ENCODE results near the gene PACSIN1.

PACSIN1 gene

DNA sequence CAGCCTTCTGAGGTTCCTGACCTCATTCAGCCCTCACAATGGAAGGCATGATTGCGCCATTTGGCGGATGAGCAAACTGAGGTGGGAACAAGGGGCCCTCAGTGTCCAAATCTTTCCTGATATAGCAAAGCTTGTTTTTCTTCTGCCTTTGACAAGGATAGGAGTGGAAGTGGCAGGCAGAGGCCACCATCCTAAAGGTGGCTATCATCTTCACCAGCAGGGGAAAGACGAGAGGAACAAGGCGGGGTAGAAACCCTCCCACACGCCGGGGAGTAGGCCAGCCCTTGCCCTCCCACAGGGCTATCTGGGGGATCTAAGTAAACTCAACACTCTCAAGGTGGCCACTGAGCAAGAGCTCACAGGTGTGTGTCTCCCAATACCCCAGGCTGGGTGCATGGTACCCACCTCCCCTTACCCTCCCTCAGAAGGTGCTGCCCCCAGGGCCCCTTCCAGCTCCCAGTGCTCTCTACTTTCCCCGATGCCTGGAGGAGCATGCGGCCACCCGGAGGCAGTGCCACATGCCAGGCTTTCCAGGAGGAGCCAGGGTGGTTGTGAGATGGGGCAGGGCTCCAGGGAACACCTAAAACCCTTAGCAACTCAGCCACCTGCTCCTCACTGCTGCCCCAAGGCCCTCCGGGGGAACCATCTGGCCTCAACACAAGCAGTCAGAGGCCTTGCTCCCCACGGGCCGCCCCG lies 79.0 kb downstream of the PACSIN1 start:
- no peak for DNase-seq

GRCh38 chr6:34546551-34547321 lies 80.9 kb downstream of the PACSIN1 start:
- no peak for DNase-seq

DNA sequence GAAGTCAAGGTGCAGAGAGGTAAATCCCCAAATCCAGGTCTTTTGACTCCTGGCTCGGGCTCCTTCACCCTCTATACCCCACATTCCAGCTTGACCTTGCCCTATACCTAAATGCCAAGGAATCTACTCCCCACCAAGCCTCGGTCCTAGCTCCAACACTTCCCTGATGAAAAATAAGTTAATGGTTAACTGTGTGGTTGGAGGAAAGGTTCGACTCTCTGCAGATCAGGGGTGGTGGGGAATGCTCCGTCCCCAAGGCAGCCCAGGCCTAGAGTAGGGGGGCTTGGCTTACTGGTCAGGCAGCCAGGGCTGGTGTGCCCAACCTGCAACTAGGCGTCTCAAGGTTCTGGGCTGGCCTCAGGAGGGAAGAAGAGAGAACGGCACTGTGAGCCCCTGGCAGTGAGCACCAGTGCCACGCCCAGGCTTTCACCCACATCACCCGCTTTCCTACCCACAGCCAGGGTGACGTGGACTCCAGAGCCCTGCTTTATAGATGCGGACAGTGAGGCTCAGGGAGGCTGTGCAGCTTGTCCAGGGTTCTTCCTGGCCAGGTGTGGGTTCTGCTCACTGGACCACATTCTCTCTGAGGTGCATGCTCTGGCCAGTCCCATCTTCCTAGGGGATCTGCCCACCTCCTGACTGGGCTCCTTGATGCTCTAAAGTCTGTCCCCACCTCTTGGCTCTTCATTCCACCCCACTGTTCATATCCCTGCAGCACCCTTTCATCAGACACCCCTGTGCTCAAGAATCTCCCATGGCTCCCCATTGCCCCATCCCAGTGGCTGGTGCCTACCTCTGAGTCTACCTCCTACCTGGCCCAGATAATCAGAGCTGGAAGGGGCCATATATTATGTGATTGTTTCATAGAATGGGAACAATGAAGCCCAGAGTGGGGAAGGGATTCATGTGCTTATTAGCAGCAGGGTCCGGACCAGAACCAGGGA lies 82.1 kb downstream of the PACSIN1 start:
- no peak for DNase-seq

DNA sequence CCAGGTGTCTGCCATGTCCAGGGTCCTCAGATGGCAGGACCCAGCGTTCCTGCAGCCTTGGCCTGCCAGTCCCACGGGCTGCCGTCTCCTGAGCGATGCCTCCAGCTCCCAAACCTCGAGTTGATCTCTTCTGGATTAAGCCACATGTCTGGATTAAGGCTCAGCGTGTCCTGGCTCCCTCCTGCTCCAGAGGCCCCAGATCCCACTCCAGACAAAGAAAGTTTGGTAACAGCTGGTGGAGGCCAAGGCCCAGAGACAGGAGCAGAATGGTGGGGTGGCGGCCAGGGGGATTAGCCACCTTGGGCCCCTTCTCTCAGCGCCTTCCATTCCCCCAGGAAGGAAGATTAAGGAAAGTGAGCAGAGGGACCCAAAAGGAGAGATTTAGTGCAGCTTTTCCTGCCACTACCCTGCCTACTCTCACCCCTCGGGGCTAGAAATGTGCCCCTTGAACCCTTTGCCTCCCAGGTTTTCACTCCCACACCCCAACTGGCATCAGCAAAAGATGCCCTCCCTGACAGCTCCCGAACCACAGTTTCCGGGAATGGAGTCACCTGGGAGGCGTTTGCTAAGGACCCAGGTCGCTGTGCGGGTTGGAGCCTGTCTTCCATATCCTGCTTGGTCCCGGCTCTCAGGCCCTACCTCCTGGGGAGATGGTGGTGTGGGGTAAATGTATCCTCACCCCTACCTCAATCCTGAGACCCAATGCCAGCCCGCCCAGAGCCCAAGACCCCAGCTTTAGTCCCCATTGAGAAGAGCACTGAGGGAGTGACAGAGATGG lies 83.3 kb downstream of the PACSIN1 start:
- no peak for DNase-seq

DNA sequence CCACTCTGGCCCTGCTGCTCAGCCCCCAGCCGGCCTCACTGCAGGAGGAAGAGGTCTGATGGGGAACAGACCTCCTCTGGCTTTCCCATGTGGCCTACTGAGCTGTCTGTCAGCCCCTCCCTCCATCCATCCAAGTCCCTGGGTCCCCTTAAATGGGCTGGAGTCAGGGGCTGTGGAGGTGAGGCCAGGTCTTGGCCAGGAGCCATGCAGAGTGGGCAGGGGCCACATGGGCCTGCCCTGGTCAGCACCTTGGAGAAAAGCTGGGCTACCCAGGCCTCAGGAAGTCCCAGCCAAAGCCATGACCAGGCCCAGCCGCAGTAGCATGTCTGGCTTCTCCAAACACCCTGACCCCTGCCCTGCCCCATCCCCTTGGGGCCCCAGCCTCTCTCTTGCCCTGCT lies 83.9 kb downstream of the PACSIN1 start:
- no peak for DNase-seq

- DNase-seq, result no peak
Measured at GRCh38 chr6:34551720-34552119, 85.8 kb downstream of the PACSIN1 start.

GRCh38 chr6:34552620-34553019 lies 86.7 kb downstream of the PACSIN1 start:
- no peak for DNase-seq

DNA sequence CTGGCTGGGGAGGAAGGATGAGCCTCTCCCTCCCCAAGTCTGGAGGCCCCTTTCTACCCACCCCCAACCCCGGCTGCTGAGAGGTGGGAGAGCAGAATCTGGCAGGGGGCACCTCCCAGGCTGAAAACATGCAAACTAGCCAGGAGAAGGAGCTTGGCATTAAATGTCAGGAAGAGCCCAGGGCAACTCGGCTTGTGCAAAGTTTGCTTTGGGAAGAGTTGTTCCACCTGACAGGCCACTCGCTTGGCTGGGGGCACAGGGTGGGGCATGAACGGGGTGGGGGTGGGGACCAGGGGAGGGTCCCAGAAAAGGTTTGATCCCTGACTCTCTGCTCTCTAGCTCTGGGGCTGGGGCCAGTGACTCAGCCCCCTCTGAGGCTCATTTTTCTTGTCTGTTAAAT lies 87.3 kb downstream of the PACSIN1 start:
- no peak for DNase-seq

GRCh38 chr6:34553750-34554149 lies 87.9 kb downstream of the PACSIN1 start:
- DNase-seq, result no peak

GRCh38 chr6:34554291-34555006 lies 88.6 kb downstream of the PACSIN1 start:
- DNase-seq, result peak in 1 of 5 experiments; percentile 41

DNA sequence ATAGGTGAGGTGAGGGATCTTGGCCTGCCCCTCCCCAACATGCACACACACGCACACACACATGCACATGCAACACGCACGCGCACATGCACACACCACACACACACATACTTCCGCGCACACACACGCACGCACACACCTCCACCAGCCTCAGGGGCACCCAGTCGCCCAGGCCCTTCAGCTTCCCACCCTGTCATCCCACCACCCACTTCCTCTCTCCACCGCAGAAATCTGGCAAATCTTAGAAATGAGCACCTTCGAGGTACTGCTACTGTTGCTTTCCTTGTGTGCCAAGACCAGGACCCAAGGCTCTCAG lies 89.1 kb downstream of the PACSIN1 start:
- peak in 1 of 5 experiments; percentile 69 for DNase-seq

GRCh38 chr6:34555328-34555727 lies 89.5 kb downstream of the PACSIN1 start:
- DNase-seq, result no peak

GRCh38 chr6:34556031-34556471 lies 90.2 kb downstream of the PACSIN1 start, which contains the start of gene SPDEF:
Gene SPDEF (minus strand): TSS chr6:34556329. CDS start chr6:34544455, 11,874 bp downstream.
- no peak for DNase-seq

GRCh38 chr6:34556493-34556892 lies 90.6 kb downstream of the PACSIN1 start:
- no peak for DNase-seq

DNA sequence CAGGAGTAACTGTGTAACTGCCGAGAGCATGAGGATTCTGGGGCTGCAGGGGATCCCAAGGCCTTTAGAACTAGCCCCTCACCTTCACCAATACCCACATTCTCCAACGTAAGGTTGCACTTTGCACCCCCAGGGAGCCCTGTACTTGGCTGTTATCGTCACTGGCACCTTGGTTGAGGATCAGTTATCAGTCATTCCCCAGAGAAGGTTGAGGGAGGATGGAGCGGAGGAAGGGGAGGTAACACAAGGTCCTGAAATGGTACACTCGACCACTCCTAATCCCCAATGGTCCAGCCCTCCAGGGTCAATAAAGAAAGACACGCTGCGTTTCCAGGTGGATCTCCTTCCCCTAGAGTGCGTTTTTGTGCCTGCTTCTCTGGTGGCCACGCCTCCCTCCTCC lies 91.4 kb downstream of the PACSIN1 start:
- DNase-seq, result no peak

DNA sequence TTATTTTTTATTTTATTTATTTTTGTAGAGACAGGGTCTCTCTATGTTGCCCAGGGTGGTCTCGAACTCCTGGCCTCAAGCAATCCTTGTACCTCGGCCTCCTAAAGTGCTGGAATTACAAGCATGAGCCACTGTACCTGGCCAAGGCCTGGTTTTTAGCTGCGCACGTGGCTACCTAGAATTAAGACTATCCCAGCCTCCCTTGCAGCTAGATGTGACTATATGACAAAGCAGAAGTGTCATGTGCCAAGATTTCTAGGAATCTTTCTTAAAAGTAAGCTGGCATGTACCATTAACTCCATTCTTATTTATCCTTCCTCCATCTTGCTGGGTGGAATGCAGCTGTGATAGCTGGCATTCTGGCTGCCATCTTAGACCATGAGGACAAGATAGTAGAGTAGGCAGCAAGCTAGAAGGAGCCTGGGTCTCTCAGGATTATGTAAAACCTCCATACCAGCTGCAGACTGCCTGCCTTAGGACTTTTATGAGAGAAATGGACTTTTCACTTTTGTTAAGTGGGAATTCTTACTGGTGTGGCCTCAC lies 92.4 kb downstream of the PACSIN1 start:
- DNase-seq, result no peak

GRCh38 chr6:34559651-34560365 lies 93.9 kb downstream of the PACSIN1 start:
- DNase-seq, result no peak

DNA sequence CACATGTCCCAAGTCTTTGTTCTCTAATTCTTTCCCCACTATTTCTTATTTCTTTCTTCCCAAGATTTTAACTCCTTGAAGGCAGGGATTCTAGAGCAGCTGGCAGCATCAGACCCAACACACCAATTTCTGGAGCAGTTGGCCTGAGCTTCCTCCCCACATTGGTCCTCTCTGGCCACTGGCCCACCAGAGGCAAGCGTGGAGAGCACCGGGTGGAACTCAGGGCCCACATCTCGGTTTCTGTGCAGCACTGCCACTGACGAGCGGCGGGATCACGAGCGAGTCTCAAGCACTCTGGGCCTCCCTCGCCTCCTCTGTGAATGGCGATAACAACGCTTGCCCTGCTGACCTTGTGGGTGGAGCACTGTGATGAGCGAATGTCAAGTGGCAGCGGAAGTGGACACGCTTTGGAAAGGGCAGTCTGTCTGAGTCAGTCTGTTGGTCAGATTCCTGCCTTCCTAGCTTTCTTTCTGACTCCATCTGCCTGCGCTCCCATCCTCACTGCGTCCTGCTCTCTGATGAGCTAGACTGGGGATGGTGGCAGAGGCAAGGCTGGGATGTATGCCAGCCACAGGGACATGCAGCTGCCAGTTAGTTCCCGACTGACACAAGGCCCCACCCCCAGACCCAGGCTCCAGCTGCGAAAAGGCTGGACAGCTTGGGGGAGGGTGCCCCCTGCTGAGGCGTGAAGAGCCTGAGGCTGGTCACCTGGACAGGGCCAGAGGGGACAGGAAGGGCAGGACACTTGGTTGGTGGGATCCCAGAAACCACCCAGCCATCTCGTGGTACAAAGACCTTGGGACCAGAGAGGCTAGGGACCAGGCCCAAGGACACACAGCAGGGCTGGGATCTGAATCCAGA lies 94.7 kb downstream of the PACSIN1 start:
- DNase-seq, result no peak

DNA sequence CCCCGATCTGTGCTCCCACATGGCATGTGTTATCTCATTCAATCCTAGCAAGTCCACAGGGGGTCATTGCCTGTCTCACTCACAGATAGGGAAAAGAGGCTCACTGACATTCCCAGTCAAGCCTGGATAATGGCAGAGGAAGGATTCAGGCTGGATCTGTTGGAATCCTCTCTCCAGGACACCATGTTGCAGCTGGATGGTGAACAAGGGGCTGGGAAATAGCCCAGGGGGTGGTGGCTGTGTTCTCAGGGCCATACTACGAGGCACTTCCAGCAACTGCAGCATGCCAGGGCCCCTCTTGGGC lies 95.3 kb downstream of the PACSIN1 start:
- DNase-seq, result no peak

DNA sequence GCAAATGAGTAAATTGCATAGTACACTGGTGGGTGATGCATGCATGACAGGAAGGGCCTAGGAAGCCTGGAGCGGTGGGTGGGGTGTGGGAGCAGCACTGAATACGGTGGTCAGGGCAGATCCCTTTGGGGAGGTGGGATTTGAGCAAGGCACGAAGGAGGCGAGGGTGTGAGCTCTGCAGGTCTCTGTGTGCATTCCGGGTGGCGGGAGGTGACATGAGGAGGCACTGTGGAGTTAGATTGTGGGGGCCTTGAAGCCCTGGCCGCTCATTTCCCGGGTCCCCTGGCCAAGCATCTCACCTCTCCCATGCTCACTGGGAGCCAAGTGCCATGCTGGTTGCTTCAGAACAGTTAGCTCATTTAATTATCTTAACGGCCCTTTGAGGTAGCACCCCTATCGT lies 96.5 kb downstream of the PACSIN1 start:
- DNase-seq, result no peak

Measured in T-helper 2 cell (primary cell).